GM19240 (cell line): ENCODE measurements around the gene TM9SF1.

Experiments
- DNase-seq: peaks from one replicate; pipeline ENCODE4 v3.0.0; 2011; ENCODE audit warnings: low spot score; ENCODE audit not compliant: insufficient read length

Gene TM9SF1

DNA sequence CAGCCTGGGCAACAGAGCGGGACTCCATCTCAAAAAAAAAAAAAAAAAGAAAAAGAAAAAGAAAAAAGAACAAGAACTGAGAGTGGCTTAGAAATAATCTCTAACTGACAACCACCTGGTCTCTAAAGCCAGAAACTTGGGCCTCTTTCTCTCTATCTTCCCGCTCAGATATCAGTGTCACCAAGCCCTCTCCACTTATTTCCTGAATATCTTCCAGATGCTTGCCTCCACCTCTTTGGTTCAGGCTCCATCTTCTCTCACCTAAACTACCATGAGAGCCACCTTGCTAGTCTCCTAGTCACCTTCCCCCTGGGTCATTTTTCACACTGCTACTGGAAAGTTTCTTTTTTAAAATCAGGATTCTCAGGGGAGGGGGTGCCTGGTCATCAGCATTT, 1.8 kb upstream of the TM9SF1 start:
- no peak for DNase-seq

DNA sequence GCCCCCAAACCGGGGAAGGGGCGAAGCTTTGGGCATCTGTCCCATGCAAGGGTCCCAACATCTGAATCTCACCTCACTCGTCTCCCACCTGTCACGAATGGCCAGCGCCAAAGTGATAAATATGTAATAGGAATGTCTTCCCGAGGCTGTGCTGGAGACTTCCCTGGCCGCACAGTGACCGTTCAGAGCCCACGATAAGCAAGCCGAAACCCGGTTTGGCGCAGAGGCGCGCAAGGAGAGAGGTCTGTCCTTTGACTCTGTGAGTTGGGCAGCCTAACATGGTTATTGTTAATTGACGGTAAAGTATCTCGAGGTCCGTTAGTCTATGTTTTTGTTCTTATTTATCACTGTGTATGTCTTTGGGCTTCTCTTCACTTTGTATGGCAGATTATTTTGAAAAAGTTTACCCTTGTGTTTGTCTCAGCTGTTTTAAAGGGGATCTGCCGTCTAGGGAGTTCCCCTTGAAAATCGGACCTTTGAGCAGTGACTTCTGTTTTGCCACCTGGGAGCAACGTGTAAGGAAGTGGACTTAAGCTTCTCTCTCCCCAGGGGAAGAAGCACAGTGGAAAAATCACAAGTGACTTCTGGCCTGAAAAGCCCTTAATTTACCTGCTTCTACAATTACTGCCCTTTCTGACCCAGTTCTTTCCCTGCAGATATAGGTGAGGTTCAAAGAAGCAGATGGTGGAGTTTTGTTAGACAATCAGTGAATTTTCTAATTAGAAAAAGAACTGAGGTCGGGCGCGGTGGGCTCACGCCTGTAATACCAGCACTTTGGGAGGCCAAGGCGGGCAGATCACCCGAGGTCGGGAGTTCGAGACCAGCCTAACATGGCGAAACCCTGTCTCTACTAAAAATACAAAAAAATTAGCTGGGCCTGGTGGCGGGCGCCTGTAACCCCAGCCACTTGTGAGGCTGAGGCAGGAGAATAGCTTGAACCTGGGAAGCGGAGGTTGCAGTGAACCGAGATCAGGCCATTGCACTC, 1.1 kb upstream of the TM9SF1 start:
- peak; percentile 32 for DNase-seq

DNA sequence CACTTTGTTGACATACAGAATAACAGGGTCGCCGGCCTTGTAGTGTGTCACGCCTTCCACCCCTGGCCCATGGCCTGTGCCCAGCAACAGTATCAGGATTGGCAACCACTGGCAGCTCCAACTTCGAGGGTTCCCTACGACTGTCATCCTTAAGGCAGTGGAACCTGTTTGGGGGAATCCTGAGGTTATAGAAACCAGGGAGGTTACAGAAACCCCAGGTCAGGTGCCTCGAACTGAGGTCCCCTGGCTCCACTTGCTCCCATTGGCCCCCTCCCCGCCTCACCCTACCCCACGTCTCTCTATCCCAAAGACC, 412 bp downstream of the TM9SF1 start:
- DNase-seq = no peak

DNA sequence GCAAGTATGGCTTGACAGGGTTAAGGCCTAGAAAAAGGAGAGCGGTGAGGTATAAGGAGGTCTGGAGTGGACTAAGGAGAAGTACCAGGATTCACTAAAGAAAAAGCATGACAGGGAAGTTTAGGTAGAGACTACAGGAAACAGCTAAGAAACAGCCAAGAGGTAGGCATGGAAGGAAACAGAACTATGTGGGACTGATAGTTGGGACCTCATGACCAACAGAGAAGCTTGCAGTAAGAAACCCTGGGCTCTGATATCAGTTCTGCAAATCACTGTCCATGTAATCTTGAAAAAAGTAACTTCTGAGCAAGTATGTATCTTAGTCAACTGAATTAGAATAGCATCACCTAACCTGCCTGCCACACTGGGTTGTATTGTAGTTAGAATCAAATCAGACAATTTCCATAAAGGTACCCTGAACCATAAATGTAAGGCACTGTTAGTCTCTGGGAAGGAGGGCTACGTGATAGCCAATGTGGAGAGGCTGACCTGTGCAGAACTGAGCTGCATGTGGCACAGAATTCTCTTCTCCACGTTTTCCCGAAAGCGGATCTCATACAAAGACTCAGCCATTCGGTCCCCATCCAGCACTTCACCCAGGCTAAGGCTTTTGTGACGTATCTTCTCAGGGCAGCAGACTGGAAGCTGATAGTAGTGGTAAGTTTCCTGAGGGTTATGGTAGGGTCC, 912 bp downstream of the TM9SF1 start:
- no peak for DNase-seq

DNA sequence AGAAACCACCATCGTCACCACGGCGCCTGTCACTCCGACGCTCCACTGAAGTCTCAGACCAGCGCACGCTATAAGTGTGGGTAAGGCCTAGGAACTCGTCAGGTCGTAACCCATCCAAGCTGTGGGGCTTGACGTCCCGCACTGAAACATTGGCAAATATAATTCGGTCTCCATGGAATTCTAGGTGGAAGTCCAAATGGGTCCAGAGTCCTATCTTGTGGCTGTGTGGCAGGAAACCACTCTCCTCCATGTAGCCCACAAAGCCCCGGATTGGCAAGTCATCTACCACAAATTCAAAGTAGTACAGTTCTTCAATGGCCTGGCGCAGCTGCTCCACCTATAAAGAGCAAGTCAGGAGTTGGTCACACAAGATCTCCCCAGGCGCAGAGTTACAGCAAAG, 2.3 kb downstream of the TM9SF1 start:
- DNase-seq = no peak

DNA sequence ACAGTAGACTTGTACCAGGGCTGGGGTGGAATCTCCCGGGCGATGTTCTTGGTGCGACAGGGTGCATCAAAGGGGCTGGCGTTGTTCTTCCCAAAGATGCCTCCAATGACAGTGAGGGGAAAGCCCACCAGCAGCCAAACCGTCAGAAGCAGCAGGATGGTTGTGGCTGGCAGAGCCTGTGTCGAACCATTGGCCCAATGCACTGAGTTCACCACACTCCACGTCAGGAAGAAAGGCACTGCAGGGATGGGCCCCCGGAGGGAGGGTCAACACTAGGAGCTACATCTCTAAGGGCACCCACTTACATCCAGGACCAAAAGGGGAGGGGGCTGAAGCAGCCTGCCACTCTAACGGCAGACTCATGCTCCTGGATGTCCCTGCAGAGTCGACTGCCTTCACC, 4.8 kb downstream of the TM9SF1 start:
- DNase-seq = no peak

DNA sequence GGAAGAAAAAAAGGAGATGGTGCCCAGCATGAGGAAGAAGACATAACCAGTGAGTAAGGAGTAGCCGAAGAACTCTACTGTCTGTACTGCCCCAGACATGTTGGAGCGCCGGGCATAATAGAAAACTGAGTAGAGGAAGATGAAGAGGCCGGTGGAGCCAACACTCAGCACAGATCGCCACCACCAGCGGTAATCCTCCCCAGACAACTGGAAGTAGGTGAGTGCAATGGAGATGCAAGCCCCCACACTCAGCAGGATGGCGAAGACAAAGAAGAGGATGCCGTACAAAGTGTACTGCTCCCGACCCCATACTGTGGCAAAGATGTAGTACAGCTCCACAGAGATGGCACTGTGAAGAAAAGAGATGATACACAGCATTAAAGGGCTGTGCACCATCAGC, 5.8 kb downstream of the TM9SF1 start:
- no peak for DNase-seq

DNA sequence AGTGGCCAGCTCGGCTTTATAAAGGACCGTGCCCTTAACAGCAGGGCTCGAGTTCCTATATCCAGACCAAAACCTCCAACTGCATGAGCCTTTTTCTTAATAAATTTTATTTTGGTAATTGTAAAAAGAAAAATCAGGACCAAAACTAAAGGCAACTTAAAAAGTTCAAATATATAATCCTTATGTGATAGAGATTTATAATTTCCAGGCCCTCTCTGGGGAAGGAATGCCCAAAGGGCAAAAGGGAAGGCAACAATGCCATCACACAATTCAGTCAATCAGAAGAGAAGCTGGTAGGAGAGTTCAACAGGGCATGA, 6.2 kb downstream of the TM9SF1 start:
- no peak for DNase-seq

DNA sequence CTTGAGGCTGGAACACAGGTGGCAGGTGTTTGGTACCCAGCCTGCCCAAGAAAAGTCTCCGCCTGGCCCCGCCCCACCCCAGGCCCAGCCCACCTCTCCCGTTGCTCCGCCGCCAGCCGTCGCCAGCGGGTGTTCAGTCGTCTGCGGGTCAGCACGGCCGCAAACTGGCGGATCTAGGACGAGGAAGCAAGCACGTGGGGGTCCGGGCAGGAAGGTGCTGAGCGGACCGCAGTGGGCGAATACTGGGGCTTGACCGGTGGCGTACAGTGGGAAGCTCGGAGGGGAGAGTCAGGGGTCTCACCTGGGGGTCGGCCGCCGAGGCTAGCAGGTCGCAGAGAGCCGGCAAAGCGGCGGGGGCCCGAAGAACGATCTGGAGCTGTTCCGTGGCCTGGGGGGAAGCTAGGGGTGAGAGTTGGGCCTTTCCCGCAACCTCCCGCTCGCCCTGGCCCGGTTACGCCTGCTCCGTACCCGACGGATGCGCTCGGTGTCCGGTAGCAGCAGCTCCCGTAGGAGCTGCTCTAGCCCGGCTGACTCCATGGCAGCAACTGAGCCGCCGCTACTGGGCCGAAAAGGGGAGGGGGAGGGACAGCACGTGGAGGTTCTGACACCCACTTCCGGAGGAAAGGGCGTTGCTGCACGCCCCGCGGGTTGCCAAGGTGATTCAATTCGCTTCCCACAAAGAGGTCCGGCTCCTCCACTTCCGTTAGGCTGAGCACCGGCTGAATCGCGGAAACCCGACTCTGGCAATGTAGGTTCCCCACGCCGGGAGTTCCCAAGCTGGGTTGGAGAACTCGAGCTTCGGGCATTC, 6.8 kb downstream of the TM9SF1 start, which contains the start of gene IPO4:
TSS of gene IPO4 (minus strand) at position 566 of the 808 bp plus-strand sequence. CDS start at position 537, 29 bp downstream.
- peak; percentile 99 for DNase-seq

DNA sequence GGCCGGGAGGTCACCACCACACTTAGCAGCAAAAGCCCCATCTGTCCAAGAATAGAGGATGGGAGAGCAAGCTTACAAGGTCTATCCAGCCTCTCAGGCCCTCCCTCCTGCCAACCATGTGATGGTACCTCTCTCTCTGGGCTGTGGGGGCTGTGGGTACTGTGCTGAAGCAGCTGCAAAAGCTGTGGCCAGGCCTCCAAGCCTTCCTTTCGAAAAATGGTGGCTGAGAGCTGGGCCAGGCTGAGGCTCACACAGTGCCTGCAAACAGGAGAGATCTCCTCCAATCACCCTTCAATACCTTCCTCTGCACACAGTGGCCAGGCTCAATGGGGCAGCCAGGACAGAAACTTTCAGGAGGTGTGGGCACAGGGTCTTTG, 7.7 kb downstream of the TM9SF1 start:
- DNase-seq = no peak

DNA sequence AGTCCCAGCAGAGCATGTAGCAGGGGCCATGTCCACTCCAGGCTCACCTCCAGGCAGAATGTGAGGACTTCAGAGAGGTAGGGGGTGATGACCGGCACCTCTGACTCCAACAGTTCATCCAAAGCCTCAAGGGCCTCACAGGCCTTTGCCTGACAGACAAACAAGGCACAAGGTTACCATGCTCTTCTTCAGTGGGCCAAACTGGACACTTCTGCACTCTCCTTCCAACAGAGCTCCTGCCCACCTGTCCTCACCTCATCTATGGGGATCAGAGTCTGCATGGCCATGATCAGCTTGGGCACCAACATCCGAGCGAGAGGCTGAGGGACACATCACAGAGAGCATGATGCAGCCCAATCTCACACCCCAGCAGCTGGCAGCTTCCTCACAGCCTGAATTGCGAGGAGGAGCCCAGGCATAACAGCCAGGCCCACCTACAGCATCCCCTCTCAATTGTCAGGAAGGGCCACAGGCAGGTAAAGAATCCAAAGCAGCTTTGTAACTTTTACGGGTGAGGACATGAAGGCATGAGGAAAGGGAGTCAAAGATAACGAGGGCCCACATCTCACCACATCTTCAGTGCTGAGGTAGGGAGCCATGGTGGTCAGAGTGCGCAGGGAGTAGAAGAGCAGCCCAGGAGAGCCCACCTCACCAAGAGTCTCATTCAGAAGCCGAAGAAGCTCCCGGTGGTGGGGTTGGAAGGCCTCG, 8.3 kb downstream of the TM9SF1 start:
- no peak for DNase-seq

DNA sequence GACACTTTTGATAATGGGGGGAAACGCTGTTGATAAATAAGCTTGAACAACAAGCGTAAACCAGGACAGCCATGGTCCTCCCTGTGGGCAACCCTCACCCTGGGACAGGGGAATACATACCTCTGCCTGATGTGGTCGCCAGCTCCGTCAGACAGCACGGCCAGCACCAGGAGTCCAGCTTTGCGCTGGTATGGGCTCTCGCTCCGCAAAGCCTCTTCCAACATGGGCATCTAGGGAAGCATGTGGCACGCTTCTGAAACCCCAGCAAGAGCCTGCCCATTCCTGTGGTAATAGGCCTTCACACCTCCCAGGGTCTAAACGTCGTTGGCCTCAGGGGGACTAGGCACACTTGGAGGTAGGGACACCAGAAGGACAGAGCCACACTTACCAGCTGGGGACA, 9.5 kb downstream of the TM9SF1 start:
- DNase-seq = no peak

DNA sequence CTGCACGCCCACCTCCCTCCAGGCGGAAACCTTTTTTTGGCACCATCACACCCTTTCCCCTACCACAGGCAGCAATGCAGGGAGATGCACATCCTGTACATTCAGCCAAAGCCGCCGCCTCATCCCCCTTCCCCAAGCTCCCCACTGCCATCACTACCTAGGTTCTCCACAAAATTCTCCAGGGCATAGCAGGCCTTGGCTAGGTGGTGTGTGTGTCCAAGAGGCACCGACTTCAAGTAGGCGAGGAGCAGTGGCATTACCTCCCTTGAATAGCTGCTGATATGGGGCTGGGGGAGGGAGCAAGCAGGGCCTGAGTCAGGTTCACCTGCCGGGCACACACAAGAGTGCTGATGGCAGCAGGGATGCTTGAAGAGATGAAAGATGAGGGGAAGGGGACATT, 10.2 kb downstream of the TM9SF1 start:
- DNase-seq = no peak

DNA sequence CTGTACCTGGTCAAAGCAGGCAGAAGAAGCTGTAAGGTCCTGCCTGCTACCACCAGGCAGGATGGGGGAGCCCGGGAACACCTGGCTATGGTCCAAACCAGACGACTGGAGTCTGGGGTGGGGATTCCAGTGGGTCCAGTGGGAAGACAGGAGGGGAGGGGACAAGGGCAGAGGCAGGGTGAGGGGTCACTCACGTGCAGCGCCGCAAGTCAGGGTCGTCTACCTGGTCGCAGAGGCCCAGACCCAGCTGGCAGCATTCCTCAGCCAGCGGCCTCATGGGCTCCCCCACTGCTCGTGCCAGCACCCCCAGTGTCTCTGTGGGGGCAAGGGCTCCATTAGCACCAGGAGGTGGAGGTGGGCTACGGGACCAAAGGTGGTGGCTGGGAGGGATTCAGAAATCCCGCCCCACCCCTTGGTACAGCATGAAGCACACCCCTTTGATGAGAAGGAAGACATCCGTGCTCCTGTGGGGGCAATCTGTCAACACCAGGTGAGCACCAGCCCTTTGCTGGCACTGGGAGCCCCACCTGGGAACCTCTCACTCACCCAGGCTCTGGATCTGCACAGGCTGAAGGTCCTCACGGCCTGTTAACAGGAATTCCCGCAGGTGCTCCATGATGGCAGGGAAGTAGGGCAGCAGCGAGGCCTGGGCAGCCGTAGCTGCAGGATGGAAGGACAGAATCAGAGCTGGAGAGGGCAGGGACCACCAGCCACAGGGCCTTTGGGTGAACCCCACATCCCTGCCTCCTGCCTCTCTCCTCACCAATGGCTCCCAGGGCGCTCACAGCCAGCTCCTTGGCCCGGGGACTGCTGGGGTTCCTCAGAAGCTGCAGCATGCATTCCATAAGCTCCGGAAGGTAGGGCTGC, 10.9 kb downstream of the TM9SF1 start:
- DNase-seq = no peak

DNA sequence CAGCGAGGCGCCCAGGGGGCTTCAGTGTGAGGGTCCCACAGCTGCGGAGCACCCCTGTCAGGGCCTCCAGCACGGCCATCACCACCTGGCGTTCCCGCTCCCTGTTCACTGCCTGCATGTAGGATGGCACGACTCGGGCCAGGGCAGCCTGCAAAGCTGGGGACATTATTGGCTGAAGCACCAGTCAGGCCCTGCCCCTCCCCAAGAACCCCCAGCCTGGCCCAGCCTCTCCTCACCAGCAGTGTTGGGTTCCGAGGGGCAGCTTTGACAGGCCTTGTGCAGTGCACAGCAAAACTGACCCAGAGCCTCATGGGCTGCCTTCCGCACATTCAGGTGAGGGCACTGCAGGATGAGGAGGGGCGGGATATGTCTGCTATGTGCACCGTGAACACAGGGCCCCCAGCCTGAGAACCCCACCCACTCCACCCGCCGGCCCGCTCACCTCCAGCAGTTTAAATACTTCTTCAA, 12.2 kb downstream of the TM9SF1 start:
- no peak for DNase-seq

DNA sequence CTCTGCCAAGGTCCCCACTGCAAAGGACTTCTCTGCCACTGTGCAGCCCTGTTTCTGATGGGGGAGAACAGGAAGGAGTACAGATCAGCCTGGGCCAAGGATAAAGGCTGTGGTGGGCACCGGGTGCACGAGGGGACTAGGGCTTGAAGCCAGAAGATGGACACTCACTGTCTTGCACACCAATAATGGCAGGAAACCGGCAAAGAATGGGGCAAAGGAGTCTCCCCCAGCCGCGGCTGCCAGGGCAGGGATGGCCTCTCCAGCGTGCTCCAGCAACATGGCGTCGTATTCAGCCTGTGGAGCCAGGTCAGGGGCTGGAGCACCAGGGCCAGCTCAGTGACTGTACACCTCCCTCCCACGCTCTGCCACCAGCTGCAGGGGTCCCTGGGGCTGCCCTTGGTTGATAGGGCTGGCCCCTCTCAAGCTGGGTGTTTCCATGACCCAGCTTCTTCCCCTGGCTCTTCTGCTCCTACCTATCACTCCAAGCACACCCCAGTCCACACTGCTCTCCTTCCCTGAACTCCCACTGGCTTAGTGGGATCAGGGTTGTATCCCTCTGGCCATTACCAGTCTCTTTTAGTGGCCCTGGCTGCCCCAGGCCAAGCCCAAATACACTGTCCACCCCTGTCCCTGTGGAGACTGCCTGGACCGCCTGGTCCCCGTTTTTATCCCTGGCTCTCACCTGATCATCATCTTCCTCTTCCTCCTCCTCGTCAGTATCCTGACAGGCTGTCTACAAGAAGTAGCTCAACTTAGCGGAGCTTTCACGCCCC, 12.9 kb downstream of the TM9SF1 start:
- no peak for DNase-seq

DNA sequence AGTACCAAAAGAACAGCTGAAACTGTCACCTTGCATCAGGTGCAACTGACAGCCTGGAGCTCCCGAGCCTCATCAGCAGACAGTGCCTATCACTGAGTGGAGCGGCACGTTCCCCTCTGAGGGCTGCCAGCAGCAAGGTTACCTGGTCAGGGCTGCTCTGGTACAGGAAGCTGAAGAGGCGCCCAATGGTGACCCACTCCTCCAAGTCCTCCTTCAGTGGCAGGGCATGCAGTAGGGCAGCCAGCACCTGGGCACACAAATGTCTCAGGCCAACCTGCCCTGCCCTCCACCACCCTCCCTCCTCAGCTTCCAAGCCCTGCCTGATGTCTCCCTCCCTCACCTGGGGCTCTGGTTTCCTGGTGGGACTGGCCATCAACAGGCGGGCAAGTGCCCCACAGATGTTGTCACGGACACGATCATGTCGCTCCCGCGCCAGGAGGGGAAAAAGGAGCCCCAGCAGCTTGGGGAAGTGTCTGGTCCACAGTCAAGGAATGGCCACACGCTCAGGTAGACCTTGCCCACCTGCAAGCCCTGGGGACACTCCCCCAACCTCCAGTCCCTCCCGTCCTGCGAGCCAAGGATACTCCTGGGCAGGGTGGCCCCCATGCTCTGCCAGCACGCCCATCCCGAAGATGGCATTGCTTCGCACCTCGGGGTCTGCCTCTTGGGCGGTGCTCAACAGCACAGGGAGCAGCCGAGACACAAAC, 13.7 kb downstream of the TM9SF1 start:
- DNase-seq = no peak

DNA sequence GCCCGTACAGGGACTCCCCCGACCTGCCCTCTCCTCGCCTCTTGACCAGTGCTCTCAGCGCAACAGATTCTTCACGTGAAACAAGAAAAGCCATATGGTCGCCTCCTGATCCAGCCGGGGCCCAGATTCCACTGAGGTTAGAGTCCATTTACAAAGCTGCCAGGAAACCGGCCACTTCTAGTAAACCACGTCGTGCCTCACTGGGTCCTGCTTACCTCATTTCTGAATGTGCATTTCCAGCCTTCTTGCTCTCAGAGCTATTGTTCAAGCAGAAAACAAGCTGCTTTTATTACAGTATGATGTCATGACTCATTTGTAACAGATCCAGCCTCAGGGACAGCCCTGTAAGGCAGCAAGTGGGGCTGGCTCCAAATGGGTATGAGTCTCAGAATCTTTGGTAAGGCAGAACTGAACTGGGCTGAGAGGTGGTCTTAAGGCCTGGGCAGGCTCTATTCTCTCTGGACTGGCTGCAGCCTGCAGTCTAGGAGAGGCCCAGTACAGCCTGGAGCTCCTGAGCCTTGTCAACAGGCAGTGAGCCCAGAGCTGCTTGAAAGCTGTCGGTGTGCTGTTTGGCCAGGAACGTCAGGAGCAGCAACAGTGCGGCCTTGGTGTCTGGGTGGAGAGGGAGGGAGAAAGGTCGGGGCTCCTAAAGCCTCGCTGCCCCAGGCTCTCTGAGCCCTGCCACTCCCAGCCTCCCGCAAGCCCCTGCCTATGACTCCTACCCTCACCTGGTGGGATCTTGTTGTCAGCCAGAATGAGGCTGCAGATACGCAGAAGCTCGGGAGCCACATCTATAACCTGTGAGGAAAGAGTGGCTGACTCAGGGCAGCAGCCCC, 15.1 kb downstream of the TM9SF1 start:
- no peak for DNase-seq
